Measurements from ENCODE around the gene OR52K1.
"Not testable (repeated sequence)": the region's sequence is repeated elsewhere in the genome, so short reads cannot be mapped to it uniquely, and the experiment has no call there.

The OR52K1 gene

GRCh38 chr11:4514196-4514595, 31.8 kb downstream of the OR52K1 start:
- Mint-ChIP-seq H3K4me3 (no peak overlapping the region), H3K27me3 (ENCODE audit: low read depth, poor library complexity) (peaks cover 11% of the 10 kb centered on the region), H3K27ac (no peak overlapping the region), H3K36me3 (ENCODE audit: low read depth) (no peaks in the 10 kb centered on the region), H3K4me1 (no peaks in the 10 kb centered on the region), H3K9me3 (no peaks in the 10 kb centered on the region)
- no peak for DNase-seq
- TF ChIP-seq, protein P1, sequence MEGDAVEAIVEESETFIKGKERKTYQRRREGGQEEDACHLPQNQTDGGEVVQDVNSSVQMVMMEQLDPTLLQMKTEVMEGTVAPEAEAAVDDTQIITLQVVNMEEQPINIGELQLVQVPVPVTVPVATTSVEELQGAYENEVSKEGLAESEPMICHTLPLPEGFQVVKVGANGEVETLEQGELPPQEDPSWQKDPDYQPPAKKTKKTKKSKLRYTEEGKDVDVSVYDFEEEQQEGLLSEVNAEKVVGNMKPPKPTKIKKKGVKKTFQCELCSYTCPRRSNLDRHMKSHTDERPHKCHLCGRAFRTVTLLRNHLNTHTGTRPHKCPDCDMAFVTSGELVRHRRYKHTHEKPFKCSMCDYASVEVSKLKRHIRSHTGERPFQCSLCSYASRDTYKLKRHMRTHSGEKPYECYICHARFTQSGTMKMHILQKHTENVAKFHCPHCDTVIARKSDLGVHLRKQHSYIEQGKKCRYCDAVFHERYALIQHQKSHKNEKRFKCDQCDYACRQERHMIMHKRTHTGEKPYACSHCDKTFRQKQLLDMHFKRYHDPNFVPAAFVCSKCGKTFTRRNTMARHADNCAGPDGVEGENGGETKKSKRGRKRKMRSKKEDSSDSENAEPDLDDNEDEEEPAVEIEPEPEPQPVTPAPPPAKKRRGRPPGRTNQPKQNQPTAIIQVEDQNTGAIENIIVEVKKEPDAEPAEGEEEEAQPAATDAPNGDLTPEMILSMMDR (IDR thresholded peaks at IDR 0.05): no peak

DNA sequence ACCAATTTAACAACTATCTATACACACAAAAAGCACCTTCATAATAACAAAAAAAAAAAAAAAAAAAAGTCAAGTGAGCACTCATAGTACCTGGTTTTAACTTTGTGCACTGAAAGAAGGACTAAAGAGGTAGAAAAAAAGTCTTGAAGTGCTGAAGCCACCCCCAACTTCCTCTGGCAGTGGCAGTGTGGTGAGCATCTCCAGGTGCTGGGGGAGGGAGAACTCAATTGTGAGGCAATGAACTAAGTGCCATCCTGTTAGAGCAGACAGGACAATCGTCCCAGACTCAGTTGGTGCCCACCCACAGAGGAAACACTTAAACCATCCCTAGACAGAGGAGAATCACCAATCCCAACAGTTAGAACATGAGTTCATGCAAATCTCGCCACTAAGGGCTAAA, 39.9 kb downstream of the OR52K1 start:
- no peaks in the 10 kb centered on the region for H3K9me3 Mint-ChIP-seq
- no peaks in the 10 kb centered on the region for H3K4me1 Mint-ChIP-seq
- peaks cover 8% of the 10 kb centered on the region for H3K27me3 Mint-ChIP-seq (ENCODE audit: low read depth, poor library complexity)
- no peak overlapping the region for H3K27ac Mint-ChIP-seq
- no peak overlapping the region for H3K4me3 Mint-ChIP-seq
- no peaks in the 10 kb centered on the region for H3K36me3 Mint-ChIP-seq (ENCODE audit: low read depth)
- TF ChIP-seq, protein P1 (IDR thresholded peaks at IDR 0.05): no peak
- no peak for DNase-seq

- Mint-ChIP-seq H3K27ac (no peak overlapping the region), H3K36me3 (ENCODE audit: low read depth) (no peaks in the 10 kb centered on the region), H3K4me3 (no peak overlapping the region), H3K9me3 (no peaks in the 10 kb centered on the region), H3K4me1 (no peaks in the 10 kb centered on the region), H3K27me3 (ENCODE audit: low read depth, poor library complexity) (peaks cover 8% of the 10 kb centered on the region)
- TF ChIP-seq, protein P1 (IDR thresholded peaks at IDR 0.05): no peak
- no peak for DNase-seq
These were observed 40.3 kb downstream of the OR52K1 start for GRCh38 chr11:4522752-4523151.

DNA sequence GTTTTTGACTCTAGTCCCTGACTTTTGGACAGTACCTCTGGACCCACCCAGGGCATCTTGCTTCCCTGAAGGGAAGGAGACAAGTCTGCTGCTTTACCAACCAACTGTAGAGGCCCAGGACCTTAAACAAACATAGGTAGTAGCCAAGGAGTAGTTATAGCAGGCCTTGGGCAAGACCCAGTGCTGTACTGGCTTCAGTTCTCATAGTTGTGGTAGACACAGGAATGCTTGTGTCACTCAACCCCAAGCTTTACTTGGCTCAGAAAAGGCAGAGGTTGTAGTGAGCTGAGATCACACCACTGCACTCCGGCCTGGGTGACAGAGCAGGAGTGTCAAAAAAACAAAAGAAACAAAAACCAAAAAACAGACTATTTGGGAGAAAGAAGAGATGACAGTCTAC, 41.2 kb downstream of the OR52K1 start:
- TF ChIP-seq, protein P1 (IDR thresholded peaks at IDR 0.05): no peak
- Mint-ChIP-seq H3K27ac (no peak overlapping the region), H3K4me1 (no peaks in the 10 kb centered on the region), H3K36me3 (ENCODE audit: low read depth) (no peaks in the 10 kb centered on the region), H3K27me3 (ENCODE audit: low read depth, poor library complexity) (peaks cover 6% of the 10 kb centered on the region), H3K4me3 (no peak overlapping the region), H3K9me3 (no peaks in the 10 kb centered on the region)
- DNase-seq: no peak

- Mint-ChIP-seq H3K4me1 (no peaks in the 10 kb centered on the region), H3K27ac (no peak overlapping the region), H3K9me3 (peaks cover 19% of the 10 kb centered on the region), H3K4me3 (no peak overlapping the region), H3K36me3 (ENCODE audit: low read depth) (peaks cover 5% of the 10 kb centered on the region), H3K27me3 (ENCODE audit: low read depth, poor library complexity) (peaks cover 7% of the 10 kb centered on the region)
- no peak for DNase-seq
- TF ChIP-seq, protein P1 (IDR thresholded peaks at IDR 0.05): no peak
These were observed 45.5 kb downstream of the OR52K1 start for GRCh38 chr11:4527926-4528325.

GRCh38 chr11:4531686-4532085, 49.2 kb downstream of the OR52K1 start:
- not testable (repeated sequence) for H3K4me3 Mint-ChIP-seq; H3K27ac Mint-ChIP-seq; H3K4me1 Mint-ChIP-seq; H3K36me3 Mint-ChIP-seq (ENCODE audit: low read depth); DNase-seq
- peaks cover 15% of the 10 kb centered on the region for H3K27me3 Mint-ChIP-seq (ENCODE audit: low read depth, poor library complexity)
- peaks cover 19% of the 10 kb centered on the region for H3K9me3 Mint-ChIP-seq
